Myocyte (in vitro differentiated cells): ENCODE results near the gene SSBP4. TPM values are rescaled to one million over a fixed set of nuclear protein-coding genes. Genes with fewer than 3 reads are reported as not detected.

ENCODE experiments used
- DNase-seq: peaks from one replicate; pipeline ENCODE4 v3.0.0-alpha.2; 2012; ENCODE audit warnings: low read depth
- total RNA-seq: library from RNA; depleted of rRNA; stranded (reverse); fragments of >200 nt; gene quantifications from 2 replicates; pipeline ENCODE4 v1.2.3, GENCODE V29; 2014

Gene SSBP4
- total RNA-seq, 1 donor from 2014 or later: 134 TPM

DNA sequence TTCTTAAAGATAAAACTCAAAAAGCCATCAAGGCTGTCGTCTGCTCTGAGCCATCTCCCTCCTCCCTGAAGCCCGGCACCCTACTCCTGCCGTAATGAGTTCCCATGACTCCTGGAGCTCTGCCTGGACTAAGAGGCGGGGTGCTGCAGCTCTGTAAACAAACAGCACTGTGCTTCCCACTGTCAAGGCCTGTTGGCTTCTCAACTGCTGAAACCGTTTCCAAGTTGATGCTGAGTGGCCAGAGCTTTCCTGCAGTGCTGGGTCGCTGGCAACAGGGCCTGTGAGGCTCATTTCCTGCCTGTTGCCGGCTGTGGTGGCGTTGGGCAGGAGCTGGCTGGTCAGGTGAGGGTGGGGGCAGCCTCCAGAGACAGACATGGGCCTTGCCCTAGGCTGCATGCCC, 45.4 kb downstream of the SSBP4 start:
- no peak for DNase-seq

DNA sequence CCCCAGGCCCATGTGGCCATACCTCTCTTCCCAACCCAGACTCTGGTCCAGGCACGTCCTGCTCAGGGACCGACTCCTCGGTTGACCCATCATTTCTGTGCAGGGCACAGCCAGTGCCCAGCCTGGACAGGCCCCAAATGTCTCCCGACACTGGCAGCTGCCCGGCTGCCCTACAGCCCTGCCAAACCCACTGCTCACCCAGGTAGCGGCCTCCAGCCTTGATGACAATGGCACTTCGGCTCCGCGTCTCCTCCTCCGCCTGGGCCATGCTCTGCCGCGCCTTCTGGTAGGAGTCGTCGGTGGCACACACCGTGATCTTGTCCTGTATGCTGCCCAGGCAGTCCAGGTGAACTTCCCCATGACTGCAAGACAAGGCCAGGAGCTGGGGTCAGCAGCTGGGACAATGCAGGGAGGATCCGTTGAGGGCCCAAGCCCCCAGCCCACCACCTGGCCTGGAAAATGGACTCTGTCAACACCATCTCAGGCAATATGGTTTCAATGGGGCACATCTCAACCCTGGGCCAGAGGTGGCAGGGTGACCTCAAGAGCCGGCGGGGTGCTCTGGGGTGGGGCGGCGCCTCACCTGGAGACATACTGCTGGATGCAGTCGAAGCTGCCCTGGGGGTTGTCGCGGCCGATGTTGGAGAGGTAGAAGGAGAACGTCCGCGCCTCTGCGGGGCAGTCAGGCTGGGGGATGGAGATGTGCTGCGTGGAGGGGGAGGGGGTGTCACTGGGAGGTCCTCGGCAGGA, 46.2 kb downstream of the SSBP4 start:
- no peak for DNase-seq

- DNase-seq: no peak
Measured at GRCh38 chr19:18465964-18466339, 46.8 kb downstream of the SSBP4 start.

DNA sequence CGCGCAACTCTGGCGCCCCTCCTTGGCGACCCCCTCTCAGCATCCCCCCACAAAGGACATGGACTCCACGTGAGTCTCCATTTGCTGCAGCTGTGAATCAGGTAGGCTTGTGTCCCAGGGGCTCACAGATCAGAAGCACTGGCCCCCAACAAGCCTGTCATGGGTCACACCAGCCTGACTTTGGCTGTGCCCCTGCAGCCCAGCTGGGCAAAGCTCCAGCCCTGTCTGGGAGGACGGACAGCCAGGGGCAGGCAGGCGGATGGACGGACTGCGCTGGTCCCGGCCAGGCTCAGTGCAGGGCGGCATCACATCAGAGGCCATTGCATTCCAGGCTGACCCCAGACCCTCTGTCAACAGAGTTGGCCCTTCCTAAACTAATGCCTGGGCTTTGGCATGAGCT, 47.2 kb downstream of the SSBP4 start:
- no peak for DNase-seq

GRCh38 chr19:18467978-18468377, 48.8 kb downstream of the SSBP4 start:
- DNase-seq: no peak

- DNase-seq: peak; percentile 90
Measured at GRCh38 chr19:18468517-18468916, 49.3 kb downstream of the SSBP4 start.

GRCh38 chr19:18469069-18469846, 50.1 kb downstream of the SSBP4 start:
- DNase-seq: peak; percentile 67

DNA sequence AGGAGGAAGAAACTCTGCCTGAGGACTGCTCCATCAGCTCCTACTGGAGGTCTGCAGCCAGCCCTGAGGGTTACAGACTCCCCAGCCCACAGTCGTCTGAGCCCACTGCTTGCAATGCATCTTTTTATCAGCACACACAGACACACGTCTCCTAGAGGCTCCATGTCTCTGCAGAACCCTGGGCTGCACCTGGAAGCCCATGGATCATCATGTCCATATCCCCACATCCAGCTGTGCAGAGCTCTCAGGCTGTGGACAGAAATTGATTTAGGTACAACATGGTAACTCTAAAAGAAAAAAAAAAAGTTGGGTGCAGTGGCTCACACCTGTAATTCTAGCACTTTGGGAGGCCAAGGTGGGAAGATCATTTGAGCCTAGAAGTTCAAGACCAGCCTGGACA, 51.6 kb downstream of the SSBP4 start:
- DNase-seq: no peak

DNA sequence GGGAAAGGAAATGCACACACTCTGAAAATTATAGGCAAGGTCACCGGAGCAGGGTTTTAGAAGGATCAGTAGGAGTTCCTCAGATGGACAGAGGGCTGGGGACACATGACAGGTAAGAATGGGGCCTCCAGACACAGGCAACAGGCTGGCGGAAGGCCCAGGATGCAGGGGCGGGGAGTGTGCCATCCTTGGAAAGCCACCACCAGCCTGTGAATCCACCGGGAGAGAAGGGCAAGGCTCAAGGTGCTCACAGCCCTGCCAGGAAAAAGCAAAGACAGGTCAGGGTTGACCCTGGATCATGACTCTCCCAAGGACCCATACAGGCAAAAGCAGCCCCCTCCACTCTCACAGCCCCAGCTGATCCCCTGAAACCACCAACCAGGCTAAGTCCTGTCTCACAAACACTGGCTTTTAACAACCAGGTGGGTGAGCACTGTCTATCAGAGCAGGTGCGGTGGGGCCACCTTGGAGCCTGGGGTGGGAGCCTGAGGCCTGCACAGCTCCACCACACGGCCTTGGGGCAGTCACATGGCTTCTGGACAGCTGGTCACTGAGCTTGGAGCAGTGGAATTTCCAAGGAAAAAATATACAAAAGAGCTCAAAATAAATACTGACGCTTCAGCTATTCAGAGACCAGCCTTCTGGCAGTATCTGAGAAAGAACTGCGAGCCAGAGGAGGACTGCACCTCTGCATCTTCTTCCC, 54.0 kb downstream of the SSBP4 start:
- DNase-seq: no peak

DNA sequence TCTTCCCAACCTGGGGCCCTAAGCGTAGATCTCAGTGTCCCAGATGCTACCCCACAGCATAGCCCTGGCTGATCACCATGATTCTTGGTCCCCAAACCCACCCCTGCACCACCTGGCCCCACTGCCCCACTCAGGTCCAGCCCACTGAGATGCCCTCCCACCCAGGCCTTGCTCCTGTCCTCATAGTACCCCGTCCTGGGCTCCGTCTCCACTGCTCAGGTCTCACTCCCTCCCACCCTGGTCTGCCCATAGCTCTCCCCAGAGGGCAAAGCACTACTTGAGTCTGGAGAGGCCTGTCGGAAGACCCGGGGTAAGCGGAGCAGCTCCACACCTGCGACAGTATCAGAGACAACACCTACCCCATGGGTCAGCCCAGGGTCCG, 54.5 kb downstream of the SSBP4 start:
- DNase-seq: no peak

DNA sequence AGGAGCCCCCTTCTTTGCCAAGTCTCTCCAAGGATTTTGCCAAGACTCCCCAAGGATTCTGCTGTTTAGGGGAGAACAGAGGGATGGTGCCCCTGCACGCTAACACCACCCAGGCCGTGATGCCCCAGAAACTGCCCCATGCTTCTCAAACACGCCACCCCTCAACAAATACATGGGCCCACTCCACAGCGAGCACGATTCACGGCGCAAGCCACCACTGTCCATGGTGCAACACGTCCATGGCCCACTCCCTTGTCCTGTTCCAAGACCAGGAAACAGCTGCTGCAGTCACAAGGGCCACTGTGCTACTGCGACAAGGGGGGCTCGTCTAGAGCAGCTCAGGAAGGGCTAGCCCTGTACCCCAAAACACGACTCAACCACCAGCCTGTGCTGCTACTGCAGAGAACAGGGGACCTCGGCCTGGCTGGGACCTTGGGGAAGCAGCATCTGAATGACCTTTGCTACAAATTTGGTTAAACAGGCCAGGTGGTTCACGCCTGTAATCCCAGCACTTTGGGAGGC, 55.2 kb downstream of the SSBP4 start:
- no peak for DNase-seq

GRCh38 chr19:18475004-18475453, 55.8 kb downstream of the SSBP4 start:
- DNase-seq: no peak

DNA sequence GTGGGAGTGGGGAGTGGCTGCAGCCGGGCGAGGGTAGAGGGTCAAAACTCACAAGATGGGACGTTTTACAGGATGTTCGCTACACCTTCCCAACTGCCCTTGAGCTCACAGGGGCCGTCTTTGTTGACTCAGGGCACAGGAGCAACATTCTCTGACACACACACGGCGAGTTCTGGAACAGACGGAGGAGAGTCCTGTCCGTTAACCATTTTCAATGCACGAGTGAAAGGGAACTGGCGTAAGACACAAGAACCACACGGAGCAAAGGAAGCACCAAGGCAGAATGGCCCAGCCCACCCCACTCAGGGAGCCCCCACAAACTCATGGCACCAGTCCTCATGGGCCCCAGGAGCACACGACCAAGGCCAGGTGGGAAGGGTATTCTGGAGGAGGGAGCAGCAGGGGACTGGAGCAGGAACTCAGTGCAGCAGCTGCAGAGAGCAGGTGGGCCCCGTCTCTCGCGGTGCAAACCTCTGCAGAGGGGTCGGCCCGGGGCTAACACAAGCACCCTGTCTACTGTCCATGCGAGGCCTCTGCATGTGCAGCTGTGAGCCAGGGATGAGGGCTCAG, 56.6 kb downstream of the SSBP4 start:
- DNase-seq: no peak

- DNase-seq: no peak
Measured at GRCh38 chr19:18476507-18477041, 57.4 kb downstream of the SSBP4 start.

DNA sequence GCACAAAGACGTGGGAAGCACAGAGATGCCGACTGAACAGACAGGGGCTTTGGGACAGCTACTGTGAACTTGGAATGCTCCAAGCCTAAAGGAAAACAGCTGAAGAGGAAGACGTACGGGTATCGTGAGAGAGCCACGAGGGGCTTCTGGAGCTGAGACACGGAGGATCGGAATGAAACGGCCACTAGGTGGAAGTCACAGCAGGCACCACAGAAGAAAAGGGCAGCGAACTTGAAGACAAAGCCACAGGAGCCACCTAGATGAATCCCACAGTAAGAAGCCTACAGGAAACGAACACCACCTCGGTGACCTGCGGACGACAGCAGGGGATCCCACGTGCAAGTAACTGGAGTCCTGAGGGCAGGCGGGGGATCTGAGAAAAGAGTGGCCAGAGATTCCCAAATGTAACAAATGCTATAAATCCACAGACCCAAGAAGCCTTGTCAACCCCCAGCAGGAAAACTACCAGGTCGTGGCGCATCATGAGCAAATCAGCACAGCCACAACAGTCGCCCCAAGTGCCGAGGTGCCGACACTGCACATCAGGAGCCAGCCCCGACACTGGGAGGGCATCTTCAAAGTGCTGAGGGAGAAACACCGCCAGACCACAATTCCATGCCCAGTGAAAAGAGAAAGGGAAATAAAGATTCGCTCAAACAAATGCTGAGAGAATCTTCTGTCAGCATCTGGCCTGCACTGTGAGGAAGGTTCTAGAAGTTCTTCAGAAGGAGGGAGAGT, 58.0 kb downstream of the SSBP4 start:
- DNase-seq: no peak

DNA sequence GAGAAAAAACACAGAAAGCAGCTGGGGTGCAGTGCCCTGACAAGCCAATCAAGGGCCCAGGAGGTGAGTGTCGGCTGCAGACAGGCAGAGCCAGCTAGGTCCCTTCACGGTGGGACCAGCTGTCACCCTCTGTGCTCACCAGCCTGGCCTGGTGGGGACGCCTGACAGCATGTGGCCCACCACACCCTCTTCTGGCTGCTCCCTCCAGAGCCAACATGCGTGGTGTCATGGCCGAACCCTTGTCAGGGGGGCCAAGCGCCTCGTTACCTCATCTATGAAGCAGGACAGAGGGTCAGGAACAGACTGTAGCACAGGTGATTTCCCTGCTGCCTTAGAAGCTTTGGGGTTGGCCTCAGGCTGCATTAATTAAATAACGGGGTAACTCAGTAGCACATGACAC, 58.8 kb downstream of the SSBP4 start:
- DNase-seq: peak; percentile 60

DNA sequence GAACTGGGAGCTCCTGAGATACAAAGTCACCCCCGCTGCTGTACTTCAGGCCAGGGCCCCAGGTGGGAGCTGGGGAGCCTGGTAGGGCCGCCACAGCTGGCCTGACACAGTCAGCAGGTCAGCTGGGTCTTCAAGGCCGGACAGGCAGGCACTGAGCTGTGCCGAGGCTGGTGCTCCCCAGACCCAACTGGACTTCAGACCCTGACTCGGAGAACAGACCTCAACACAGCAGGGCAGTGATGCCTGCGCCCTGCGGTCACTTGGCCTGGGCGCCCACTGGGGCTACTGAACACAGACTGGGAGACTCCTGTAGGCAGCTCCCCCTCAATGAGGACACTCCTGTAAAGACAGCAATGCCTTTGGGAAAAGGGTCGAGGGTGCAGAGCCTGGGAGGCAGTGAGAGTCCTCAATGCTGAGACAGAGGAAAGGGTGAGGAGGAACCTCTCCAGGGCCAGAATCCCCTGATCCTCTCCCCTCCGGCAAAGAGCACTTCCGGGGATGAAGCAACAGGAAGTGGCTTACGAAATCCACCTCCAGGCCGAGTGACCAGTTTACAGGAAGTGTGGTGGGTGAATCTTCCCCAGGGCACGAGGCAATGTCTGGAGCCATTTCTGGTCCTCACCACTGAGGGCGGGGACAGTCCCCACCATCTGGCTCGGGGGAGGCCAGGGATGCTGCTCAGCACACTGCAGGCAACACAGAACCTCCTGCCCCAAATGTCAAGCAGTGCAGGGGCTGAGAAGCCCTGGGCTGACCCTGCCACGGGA, 59.5 kb downstream of the SSBP4 start:
- peak; percentile 68 for DNase-seq

DNA sequence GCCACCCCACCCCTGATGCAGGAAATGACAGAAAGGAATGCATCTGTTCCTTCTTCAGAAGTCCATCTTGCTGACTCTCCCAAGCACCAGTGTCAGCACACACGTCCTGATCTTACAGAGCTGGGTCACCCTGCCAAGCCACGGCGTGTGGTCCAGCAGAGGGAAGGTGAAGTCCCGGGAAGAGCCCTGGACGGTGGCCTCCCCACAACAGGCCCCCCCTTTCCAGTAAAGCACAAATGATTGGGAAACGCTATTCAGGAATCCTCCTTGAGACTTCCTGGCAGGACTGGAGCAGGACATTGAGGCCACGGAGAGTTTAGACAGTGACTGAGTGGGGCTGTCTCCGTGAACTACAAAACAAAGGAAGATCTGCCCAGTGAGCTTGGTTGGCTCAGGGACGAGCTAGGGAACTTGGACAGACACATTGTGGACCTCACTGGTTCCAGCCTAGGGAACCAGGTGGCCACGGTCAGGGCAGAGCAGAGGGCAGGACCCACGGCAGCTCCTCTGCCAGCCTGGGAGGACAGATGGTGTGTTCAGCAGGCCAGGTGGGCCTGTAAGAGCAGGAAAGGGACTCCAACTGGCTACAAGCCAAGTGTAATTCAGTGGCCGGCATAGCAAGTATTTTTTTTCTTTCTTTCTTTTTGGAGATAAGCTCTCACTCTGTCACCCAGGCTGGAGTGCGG, 61.0 kb downstream of the SSBP4 start:
- DNase-seq: peak; percentile 68
